ENCODE data around the gene ARL2BP. TPM values are rescaled to one million over a fixed set of nuclear protein-coding genes. Genes with fewer than 3 reads are reported as not detected.

Gene ARL2BP
- total and polyA plus RNA-seq, 10 of the 15 experiments (the other 5 are each of a cell fraction or from before 2014, with no cell fraction given) = 12.5 to 56.6 (median 29.7) TPM

- RAD21 ChIA-PET (ENCODE audit: unreplicated experiment) = no interaction called here
- in situ Hi-C loops (cut with MboI) = no loop called here
Observed at GRCh38 chr16:57264950-57265371, 19.9 kb downstream of the ARL2BP start.

More at GRCh38 chr16:57264950-57265371, 19.9 kb downstream of the ARL2BP start:
- H3K4me3 ChIP-seq = no peak overlapping the region
- WGBS (ENCODE audit: insufficient coverage, insufficient replicate concordance, low lambda C conversion rate, missing lambda C conversion rate) = 69% methylated on average over 11 of the region's 11 CpGs
- H3K4me2 ChIP-seq (ENCODE audit: control insufficient read depth, insufficient read depth) = no peak overlapping the region
- no peak overlapping the region for H3K9ac ChIP-seq (ENCODE audit: control insufficient read depth, insufficient read depth, low read length)
- no peak overlapping the region for H2AFZ ChIP-seq (ENCODE audit: control insufficient read depth, low read depth, low read length)
- no peak overlapping the region for H3K27ac ChIP-seq (ENCODE audit: control insufficient read depth, insufficient read depth)
- H3K79me2 ChIP-seq (ENCODE audit: control insufficient read depth, insufficient read depth, low read length) = no peaks in the 10 kb centered on the region
- ChIA-PET SMC1A (ENCODE audit: uncharacterized antibody, unreplicated experiment) (no interaction called here), CTCF (no interaction called here), POLR2A (interaction anchor here (0.6 kb wide), 1 partner anchor 21 kb away, joined by 3 read pairs; no protein-coding TSS in a partner anchor)
- H3K27me3 ChIP-seq (replicated peaks in 1 of 2; ENCODE audit: control insufficient read depth in 2 of 2, insufficient read depth in 2 of 2, low read length in 1 of 2) = no peaks in the 10 kb centered on the region
- ATAC-seq = no peak
- BruUV-seq (replicated peaks) = no TSS peak
- intact Hi-C loops (cut with micrococcal nuclease; ENCODE audit: unreplicated experiment) = no loop called here
- TF ChIP-seq FOXK2 (IDR thresholded peaks at IDR 0.05) = no peak
- no peak for TF ChIP-seq BHLHE40 (IDR thresholded peaks at IDR 0.05; ENCODE audit: borderline replicate concordance in 1 of 2, low read depth in 2 of 2, low read length in 1 of 2)
- no peak for TF ChIP-seq CBFB (IDR thresholded peaks at IDR 0.05; ENCODE audit: low read depth)
- TF ChIP-seq NFYB (IDR thresholded peaks at IDR 0.05; ENCODE audit: insufficient read depth, low read depth, low read length) = no peak
- no peak for TF ChIP-seq ASH2L (IDR thresholded peaks at IDR 0.05; ENCODE audit: borderline replicate concordance, low read depth)
- TF ChIP-seq, protein P1, sequence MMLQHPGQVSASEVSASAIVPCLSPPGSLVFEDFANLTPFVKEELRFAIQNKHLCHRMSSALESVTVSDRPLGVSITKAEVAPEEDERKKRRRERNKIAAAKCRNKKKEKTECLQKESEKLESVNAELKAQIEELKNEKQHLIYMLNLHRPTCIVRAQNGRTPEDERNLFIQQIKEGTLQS (IDR thresholded peaks at IDR 0.05; ENCODE audit: borderline replicate concordance, extremely low read depth, low read depth, low read length) = no peak
- no peak for TF ChIP-seq ZNF384 (IDR thresholded peaks at IDR 0.05; ENCODE audit: borderline replicate concordance, low read depth, low read length)
- no peak for TF ChIP-seq STAT1 (conservative IDR thresholded peaks at IDR 0.05)
- no peak for TF ChIP-seq ZNF24 (IDR thresholded peaks at IDR 0.05)
- no peak for TF ChIP-seq SPI1 (IDR thresholded peaks at IDR 0.05; ENCODE audit: borderline replicate concordance, insufficient read depth, low read depth, low read length)
- no peak for TF ChIP-seq POLR2A (IDR thresholded peaks at IDR 0.05; ENCODE audit: low read depth, low read length)
- TF ChIP-seq SMARCA5 (IDR thresholded peaks at IDR 0.05) = no peak
- TF ChIP-seq, protein P2, sequence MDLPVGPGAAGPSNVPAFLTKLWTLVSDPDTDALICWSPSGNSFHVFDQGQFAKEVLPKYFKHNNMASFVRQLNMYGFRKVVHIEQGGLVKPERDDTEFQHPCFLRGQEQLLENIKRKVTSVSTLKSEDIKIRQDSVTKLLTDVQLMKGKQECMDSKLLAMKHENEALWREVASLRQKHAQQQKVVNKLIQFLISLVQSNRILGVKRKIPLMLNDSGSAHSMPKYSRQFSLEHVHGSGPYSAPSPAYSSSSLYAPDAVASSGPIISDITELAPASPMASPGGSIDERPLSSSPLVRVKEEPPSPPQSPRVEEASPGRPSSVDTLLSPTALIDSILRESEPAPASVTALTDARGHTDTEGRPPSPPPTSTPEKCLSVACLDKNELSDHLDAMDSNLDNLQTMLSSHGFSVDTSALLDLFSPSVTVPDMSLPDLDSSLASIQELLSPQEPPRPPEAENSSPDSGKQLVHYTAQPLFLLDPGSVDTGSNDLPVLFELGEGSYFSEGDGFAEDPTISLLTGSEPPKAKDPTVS (IDR thresholded peaks at IDR 0.05; ENCODE audit: low read depth, low read length) = no peak
- TF ChIP-seq USF1 (IDR thresholded peaks at IDR 0.05; ENCODE audit: borderline replicate concordance, extremely low read length, insufficient read depth, low read depth, low read length) = no peak
- TF ChIP-seq ZNF274 (IDR thresholded peaks at IDR 0.05; ENCODE audit: insufficient read depth, insufficient read length) = no peak
- H3K4me1 ChIP-seq (ENCODE audit: control insufficient read depth, insufficient read depth, low read length) = peaks cover 3% of the 10 kb centered on the region
- no peaks in the 10 kb centered on the region for H3K36me3 ChIP-seq (ENCODE audit: control insufficient read depth in 2 of 2, insufficient read depth in 2 of 2, low read length in 1 of 2)
- no peak for DNase-seq (ENCODE audit: low read depth, low spot score)
- no peaks in the 10 kb centered on the region for H3K9me3 ChIP-seq (replicated peaks; ENCODE audit: control insufficient read depth, insufficient read depth, low read length)
- FAIRE-seq = no peak
- H4K20me1 ChIP-seq (ENCODE audit: control insufficient read depth, insufficient read depth) = no peaks in the 10 kb centered on the region
